GM10266 (cell line): ENCODE data around the gene CUBN.

Experiments
- DNase-seq: peaks from one replicate; pipeline ENCODE4 v3.0.0; 2012; ENCODE audit errors: extremely low spot score
- CTCF ChIP-seq: IDR thresholded peaks from 2 replicates; pipeline ENCODE4 v1.5.1; 2012; ENCODE audit warnings: mild to moderate bottlenecking, low read depth; ENCODE audit not compliant: control insufficient read depth, insufficient read depth; ENCODE audit errors: missing control alignments

The CUBN gene

DNA sequence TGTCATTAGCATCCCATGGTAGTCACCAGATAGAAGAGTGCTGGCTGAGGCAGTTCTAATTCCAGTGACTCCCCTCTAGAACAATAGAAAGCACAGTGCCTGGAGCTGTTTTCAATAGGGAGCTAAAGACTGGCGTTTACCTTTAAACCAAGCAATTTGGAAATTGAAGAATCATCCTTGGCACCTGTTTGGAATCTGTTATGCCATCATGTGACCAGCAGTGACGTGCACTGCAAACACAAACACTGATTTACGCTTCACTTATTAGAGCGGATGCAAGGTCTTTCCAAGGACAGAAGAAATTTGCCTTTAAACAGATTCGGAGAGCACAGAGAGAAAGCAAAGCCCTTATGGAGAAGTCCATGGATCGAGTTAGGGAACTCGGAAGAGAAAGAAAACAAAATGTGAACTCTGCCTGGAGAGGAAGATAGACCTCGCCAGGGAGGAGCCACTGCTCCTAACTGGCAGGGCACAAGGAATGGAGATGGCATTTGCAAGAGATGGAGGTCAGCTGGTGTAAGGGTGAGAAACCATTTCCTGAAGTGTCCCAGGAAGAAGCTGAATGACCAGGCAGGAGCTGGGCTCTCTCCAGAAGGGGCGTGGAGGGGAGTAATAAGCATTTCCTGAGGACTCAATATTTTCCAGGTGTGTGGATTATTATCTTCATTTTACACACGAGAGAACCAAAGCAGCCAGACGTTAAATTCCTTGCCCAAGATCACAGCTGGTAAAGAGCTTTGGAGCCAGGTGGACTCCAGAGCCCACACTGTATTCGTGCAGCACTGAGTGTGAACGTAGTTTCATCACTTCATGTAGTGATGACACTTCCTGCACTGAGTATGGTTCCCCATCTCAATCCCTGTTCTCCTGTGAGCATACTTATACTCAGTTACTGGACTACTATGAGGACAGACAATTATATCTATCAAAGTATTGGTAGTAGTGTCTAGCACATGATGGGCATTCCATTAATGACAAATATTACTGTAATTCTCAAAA is 97.7 kb downstream of the CUBN start:
- no peak for TF ChIP-seq CTCF
- no peak for DNase-seq

DNA sequence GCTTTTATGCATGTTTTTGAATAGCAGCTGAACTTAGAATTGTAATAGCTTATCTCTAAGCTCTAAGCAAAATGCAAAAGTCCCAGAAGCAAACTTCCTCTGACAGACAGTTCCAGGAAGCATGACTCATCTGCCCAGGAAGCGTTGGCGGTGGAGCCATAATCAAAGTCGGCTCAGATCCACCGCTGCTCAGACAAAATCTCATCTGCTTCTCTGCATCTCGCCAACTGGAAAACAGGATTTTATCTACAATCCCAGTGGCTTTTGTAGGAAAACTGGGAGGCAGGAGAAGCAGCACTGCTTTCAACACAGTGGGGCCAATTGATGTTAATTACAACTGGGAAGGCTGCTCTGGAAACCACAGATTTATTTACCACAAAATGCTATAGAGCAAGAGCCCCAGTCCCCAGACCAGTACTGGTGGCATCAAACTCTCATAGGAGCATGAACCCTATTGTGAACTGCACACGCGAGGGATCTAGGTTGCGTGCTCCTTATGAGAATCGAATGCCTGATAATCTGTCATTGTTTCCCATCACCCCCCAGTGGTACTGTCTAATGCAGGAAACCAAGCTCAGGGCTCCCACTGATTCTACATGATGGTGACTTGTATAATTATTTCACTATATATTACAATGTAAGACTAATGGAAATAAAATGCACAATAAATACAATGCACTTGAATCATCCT is 99.9 kb downstream of the CUBN start:
- no peak for DNase-seq

DNA sequence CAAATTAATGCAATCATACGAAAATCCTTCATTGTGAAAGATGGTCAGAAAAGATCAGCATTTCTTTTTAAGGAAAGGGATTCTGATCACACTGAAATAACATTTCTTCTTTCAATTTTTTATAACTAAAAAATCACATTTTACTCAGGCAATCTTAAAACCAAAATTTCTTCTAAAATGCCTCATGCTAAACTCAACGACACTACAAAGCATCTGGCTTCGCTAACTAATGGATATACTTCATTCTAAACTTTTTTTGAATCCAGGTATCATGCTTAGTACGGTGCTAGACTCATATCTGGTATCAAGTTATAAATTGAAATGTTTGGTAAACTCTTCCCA is 100.4 kb downstream of the CUBN start:
- no peak for DNase-seq
- no peak for TF ChIP-seq CTCF

More for the DNA sequence above, 99.9 kb downstream of the CUBN start:
- no peak for TF ChIP-seq CTCF

- no peak for TF ChIP-seq CTCF
- no peak for DNase-seq
Measured at GRCh38 chr10:17028798-17029197, 100.8 kb downstream of the CUBN start.

- DNase-seq, result no peak
- no peak for TF ChIP-seq CTCF
Measured at GRCh38 chr10:17026686-17027485, 102.7 kb downstream of the CUBN start.

GRCh38 chr10:17025444-17026295 is 103.9 kb downstream of the CUBN start:
- no peak for DNase-seq
- TF ChIP-seq CTCF, result no peak
